A673 (cell line): ENCODE data around the gene PRAME.

Experiments
- CTCF ChIP-seq: fragments of 300-800, 200-600 bp; sonication (generic); conservative IDR thresholded peaks from 2 replicates; pipeline ENCODE4 v1.5.1; 2017; ENCODE audit warnings: low read depth, mild to moderate bottlenecking, antibody characterized with exemption, low read length, moderate library complexity, mixed read lengths
- EZH2 ChIP-seq: fragments of 200-600 bp; sonication (generic); IDR thresholded peaks from 2 replicates; pipeline ENCODE4 v1.6.1; 2017; ENCODE audit warnings: borderline replicate concordance, low read depth, mild to moderate bottlenecking, mixed read lengths, antibody characterized with exemption, low read length; ENCODE audit not compliant: poor library complexity, severe bottlenecking

GRCh38 chr22:22533863-22534262 is 25.2 kb downstream of the PRAME start:
- TF ChIP-seq CTCF (no peak), EZH2 (no peak)
